Fibroblast of the aortic adventitia (primary cell): Measurements from ENCODE around the gene MZT2B. TPM values are rescaled to one million over a fixed set of nuclear protein-coding genes. Genes with fewer than 3 reads are reported as not detected.
"Not testable (repeated sequence)": the region's sequence is repeated elsewhere in the genome, so short reads cannot be mapped to it uniquely, and the experiment has no call there.

ENCODE experiments used
- DNase-seq: peaks from one replicate; pipeline ENCODE4 v3.0.0-alpha.2; 2010; ENCODE audit warnings: low read depth
- H3K4me3 ChIP-seq: 2 replicates; pipeline ENCODE4 v1.5.1; 2011; ENCODE audit warnings: low read depth, mild to moderate bottlenecking, control low read depth, low read length, moderate library complexity
- total RNA-seq: library from RNA; depleted of rRNA; stranded (reverse); fragments of >200 nt; gene quantifications from 2 replicates; pipeline ENCODE4 v1.2.3, GENCODE V29; 2012; ENCODE audit warnings: low replicate concordance
- TF ChIP-seq, protein P1 (sequence below): IDR thresholded peaks from 2 replicates; pipeline ENCODE4 v1.5.1; 2011; ENCODE audit warnings: mild to moderate bottlenecking, low read length, control low read depth, inconsistent platforms; ENCODE audit not compliant: insufficient read depth

MZT2B gene
- total RNA-seq, 1 donor: 90.5 TPM

DNA sequence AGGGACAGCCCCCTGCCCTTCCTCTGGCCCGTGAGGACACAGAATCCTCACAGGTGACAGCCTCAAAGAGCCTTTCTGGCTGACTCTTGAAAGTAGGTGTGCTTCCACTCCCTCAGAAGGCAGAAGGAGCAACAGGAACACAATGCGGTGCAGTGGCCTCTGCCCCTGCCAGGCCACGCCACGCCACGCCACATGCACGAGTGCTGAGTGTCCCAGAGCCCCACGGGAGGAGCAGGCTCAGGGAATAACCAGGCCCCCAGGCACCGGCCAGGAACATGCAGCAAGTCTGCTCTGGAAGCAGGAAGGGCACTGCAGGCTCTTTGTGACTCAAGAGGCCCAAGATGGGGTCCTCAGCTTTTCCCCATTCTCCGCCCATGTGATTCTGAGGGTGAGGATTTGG is 19.1 kb upstream of the MZT2B start:
- DNase-seq: no peak
- no peak overlapping the region for H3K4me3 ChIP-seq
- TF ChIP-seq, protein P1, sequence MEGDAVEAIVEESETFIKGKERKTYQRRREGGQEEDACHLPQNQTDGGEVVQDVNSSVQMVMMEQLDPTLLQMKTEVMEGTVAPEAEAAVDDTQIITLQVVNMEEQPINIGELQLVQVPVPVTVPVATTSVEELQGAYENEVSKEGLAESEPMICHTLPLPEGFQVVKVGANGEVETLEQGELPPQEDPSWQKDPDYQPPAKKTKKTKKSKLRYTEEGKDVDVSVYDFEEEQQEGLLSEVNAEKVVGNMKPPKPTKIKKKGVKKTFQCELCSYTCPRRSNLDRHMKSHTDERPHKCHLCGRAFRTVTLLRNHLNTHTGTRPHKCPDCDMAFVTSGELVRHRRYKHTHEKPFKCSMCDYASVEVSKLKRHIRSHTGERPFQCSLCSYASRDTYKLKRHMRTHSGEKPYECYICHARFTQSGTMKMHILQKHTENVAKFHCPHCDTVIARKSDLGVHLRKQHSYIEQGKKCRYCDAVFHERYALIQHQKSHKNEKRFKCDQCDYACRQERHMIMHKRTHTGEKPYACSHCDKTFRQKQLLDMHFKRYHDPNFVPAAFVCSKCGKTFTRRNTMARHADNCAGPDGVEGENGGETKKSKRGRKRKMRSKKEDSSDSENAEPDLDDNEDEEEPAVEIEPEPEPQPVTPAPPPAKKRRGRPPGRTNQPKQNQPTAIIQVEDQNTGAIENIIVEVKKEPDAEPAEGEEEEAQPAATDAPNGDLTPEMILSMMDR: no peak

DNA sequence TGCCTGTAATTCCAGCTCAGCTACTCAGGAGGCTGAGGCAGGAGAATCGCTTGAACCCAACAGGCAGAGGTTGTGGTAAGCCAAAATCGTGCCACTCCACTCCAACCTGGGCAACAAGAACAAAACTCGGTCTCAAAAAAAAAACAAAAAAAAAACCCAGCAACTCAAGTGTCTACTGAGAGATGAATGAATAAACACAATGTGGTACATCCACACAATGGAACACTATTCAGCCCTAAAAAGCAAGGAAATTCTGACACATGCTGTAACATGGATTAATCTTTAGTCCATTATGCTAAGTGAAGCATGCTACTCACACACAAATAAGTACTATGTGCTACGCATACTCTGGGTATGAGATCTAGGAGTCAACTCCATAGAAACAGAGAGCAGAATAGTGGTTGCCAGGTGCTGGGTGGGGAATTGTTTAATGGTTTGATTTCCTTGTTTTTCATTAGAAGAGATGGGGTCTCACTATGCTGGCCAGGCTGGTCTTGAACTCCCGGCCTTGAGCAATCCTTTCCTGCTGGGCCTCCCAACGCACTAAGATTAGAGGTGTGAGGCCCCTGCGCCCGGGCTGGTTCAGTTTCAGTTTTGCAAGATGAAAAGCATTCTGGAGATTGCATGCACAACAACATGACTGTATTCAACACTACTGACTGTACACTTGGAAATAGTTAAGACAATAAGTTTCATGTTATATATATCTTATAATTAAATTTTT is 16.6 kb upstream of the MZT2B start:
- no peak overlapping the region for H3K4me3 ChIP-seq
- no peak for DNase-seq
- TF ChIP-seq, protein P1: no peak

DNA sequence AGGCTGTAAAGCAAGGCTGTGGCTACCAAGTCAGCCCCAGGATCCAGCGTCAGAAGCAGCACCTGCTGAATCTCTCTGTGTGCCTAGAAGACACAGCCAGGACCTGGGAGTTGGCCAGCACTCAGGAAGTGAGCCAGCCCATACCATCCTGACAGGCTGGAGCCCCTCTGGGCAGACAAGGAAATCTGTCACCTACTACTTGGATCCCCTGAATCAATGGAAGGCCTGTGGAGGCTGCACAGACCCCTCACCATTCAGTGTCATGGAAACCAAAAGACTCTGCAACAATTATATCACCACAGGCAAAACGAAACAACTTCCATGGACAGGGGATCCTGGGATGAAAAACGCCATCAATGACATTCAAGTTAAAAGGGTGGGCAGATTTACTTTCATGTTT is 15.5 kb upstream of the MZT2B start:
- H3K4me3 ChIP-seq, DNase-seq: not testable (repeated sequence)

DNA sequence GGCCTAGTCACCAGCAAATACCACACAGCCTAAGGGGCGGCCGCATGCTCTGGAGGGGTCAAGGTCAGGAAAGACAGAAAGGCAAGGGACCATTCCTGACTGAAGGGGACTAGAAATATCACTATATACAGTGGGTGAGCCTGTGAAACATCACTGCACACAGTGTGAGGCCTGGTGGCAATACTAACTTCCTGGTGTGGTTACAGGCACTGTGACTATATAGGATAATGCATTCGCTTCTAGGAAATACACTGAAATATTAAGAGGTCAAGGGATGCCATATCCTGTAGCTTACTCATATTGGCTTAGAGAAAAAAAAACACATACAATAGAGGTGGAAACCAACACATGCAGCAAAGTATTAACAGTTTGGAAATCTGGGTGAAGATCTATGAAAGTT is 12.9 kb upstream of the MZT2B start:
- not testable (repeated sequence) for H3K4me3 ChIP-seq, DNase-seq

DNA sequence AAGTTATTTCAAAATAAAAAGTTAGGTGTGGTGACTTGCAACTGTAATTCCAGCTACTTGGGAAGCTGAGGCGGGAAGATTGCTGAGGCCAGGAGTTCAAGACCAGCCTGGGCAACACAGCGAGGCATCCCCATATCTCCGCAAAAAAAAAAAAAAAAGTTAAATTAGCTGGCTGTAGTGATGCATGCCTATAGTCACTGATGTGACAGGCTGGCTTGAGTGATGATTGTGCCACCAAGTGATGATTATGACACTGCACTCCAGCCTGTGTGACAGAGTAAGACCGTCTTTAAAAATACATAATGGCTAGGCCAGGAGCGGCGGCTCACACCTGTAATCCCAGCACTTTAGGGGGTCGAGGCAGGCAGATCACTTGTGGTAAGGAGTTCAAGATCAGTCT is 12.2 kb upstream of the MZT2B start:
- TF ChIP-seq, protein P1: no peak
- H3K4me3 ChIP-seq: no peak overlapping the region
- DNase-seq: no peak

DNA sequence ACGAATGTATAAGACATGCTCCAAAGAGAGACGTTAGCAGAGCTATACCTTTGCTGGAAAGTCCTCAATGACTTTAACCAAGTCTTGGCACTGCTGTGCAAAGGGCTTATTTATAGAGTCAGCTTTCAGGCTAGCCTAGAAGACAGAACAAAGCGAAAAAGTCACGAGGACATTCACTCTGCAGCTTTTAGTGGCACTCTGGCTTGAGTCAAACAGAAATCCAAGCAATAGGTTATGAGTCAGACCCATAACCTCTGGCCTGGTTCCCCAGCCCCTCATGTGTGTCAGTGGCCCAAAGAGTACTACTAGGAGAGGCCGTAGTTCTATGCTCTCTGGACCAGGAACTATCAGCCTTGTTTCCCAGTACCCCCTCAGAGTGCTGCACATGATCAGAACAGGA is 7.2 kb upstream of the MZT2B start:
- not testable (repeated sequence) for H3K4me3 ChIP-seq, DNase-seq

DNA sequence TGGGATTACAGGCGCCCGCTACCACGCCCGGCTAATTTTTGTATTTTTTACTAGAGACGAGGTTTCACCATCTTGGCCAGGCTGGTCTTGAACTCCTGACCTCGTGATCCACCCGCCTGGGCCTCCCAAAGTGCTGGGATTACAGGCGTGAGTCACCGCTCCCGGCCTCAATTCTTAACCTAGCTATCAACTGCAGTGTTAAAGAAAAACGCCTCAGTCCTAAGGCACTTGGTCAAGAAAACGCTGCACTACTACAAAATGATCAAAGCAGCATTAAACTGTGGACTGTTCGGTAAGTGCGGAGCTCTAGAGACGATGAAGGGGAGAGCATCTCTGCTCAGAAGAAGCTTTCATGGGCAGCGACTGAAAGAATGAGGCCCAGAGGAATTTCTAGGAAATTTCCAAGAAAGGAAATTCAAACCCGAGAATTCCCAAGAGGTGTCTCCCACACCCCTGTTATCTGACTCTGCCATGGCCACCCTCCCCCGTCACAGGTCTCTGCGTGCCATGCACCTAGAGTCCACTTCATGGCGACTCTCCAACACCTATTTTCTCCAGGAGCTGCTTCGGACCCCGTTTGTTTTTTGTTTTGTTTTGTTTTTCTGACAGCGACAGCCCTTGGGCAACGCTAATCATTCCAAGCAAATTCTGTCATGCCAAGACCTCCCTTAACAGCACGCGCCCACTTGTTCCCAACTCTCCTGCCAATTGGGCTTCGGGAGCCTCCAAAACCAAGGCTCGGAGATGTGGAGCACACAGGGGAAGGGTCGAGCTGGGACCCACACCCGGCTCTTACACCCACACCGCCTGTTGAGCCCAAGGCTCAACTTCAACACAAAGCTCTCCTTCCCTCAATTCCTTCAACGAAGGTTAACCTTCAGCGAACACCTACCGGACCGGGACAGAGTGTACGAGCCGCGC is 1.4 kb upstream of the MZT2B start:
- DNase-seq: peak; percentile 4
- peak overlapping the region; percentile 93 for H3K4me3 ChIP-seq

DNA sequence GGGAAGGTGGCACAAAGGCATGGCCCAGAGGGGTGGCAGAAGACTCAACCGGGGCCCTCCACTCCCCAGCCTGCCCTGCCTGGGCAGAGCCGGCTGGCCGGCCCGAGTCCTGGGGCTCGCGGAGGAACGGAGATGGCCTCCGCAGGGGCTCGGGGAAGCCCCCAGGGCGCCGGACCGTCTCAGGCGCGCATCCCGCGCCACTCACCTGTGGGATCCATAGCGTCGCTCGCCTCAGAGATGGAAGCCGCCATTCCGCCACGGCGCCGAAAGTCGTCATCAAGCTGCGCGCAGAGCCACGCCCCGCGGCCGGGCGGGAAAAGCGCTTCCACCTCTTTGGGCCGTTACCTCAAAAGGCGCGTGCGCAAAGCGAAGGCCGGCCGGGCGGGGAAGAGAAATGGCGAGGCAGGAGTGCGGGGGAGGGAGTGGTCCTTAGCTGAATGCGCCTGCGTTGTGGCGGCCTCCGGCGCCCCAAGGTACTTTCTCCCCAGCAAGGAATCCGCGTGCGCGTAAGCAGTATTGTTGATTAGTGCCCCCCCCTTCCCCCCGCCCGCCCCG is 660 bp upstream of the MZT2B start, which contains the start of gene SMPD4:
Gene SMPD4 (minus strand): TSS at position 278 of the 555 bp plus-strand sequence. CDS start 5,010 bp downstream, outside the sequence.
- TF ChIP-seq, protein P1: no peak
- DNase-seq: peak; percentile 94
- peak within 1 kb of the TSS; percentile 93 for H3K4me3 ChIP-seq

DNA sequence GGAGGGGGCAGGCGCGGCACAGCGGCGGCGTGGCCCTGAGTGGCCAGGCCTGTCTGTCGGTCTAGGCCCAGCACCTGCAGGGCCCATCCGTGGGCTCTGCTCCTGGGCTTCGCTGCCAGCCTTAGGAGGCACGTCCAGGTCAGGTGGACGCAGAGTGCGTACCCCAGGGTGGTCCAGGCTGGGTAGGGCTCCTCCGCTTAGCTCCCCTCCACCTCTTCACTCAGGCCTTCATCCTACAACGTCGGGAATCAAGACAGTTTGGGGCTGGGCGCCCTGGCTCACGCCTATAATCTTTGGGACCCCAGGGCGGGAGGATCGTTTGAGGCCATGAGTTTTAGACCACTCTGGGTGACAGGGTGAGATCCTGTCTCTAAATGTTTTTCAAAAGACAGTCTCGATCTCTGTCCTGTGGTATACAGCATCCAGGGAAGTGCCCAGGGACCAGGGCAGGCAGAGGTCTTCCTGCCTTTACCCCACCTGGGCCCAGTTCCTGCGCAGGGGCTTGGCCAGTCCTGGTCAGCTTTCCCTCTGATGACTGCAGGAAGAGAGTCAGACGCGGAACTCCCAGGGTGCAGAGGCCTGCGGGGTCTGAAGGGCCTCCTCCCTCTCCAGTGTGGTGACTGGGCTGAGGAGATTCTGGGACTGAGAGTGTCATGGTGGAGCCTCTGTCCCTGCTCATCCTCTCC is 907 bp downstream of the MZT2B start:
- H3K4me3 ChIP-seq: peak overlapping the region; percentile 66
- DNase-seq: not testable (repeated sequence)
